Measurements from ENCODE around the gene DECR2. TPM values are rescaled to one million over a fixed set of nuclear protein-coding genes. Genes with fewer than 3 reads are reported as not detected.

The DECR2 gene
- total RNA-seq, 1 donor from 2014 or later = 8.4 TPM

- no peak overlapping the region for H3K4me3 ChIP-seq
- H3K36me3 ChIP-seq = no peaks in the 10 kb centered on the region
- no peaks in the 10 kb centered on the region for H3K9me3 ChIP-seq (replicated peaks)
- TF ChIP-seq, protein P1, sequence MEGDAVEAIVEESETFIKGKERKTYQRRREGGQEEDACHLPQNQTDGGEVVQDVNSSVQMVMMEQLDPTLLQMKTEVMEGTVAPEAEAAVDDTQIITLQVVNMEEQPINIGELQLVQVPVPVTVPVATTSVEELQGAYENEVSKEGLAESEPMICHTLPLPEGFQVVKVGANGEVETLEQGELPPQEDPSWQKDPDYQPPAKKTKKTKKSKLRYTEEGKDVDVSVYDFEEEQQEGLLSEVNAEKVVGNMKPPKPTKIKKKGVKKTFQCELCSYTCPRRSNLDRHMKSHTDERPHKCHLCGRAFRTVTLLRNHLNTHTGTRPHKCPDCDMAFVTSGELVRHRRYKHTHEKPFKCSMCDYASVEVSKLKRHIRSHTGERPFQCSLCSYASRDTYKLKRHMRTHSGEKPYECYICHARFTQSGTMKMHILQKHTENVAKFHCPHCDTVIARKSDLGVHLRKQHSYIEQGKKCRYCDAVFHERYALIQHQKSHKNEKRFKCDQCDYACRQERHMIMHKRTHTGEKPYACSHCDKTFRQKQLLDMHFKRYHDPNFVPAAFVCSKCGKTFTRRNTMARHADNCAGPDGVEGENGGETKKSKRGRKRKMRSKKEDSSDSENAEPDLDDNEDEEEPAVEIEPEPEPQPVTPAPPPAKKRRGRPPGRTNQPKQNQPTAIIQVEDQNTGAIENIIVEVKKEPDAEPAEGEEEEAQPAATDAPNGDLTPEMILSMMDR (IDR thresholded peaks at IDR 0.05; ENCODE audit: borderline replicate concordance) = no peak
- H3K27ac ChIP-seq (replicated peaks) = no peak overlapping the region
- H3K27me3 ChIP-seq (ENCODE audit: low read depth) = no peaks in the 10 kb centered on the region
- no peak for DNase-seq
- H3K4me1 ChIP-seq = peaks cover 24% of the 10 kb centered on the region
- intact Hi-C loops (cut with micrococcal nuclease) = no loop called here
Observed at GRCh38 chr16:455453-455852, 53.8 kb downstream of the DECR2 start.

DNA sequence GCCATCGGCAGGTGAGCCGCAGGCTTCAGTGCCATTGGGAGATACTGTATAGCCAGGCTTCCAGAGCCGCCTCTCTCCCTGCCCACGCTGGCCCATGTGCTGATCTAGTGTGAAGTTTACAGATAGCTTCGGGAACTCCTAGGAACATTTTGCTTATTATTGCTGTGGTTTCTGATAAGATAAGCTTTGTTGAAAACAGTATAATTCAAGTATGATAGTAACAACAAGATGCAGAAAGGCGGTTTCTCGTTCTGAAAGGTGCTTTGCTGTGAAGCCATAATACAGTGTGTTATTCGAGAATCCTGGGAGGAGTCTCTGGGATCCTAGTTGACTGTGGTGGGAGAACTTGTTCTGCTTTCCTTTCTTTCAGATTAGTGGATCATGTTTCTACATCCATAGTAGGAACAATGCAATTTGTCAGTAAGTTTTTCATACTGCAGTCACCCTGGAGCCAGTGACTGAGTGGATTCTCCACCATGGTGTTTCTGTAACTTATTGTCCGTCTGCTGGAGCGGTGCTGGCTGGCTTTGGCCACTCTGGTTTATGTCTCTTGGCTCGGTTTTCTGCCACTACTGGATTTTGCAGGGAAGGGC is 55.3 kb downstream of the DECR2 start:
- TF ChIP-seq, protein P1 (IDR thresholded peaks at IDR 0.05; ENCODE audit: borderline replicate concordance) = no peak
- H3K36me3 ChIP-seq = peaks cover 7% of the 10 kb centered on the region
- H3K9me3 ChIP-seq (replicated peaks) = no peaks in the 10 kb centered on the region
- no peaks in the 10 kb centered on the region for H3K27me3 ChIP-seq (ENCODE audit: low read depth)
- no peak overlapping the region for H3K4me3 ChIP-seq
- peaks cover 21% of the 10 kb centered on the region for H3K4me1 ChIP-seq
- DNase-seq = no peak
- peak overlapping the region; percentile 78 for H3K27ac ChIP-seq (replicated peaks)
- intact Hi-C loops (cut with micrococcal nuclease) = no loop called here

- peaks cover 14% of the 10 kb centered on the region for H3K36me3 ChIP-seq
- DNase-seq = no peak
- intact Hi-C loops (cut with micrococcal nuclease) = no loop called here
- TF ChIP-seq, protein P1 (IDR thresholded peaks at IDR 0.05; ENCODE audit: borderline replicate concordance) = no peak
- H3K27ac ChIP-seq (replicated peaks) = peak overlapping the region; percentile 78
- H3K4me3 ChIP-seq = no peak overlapping the region
- H3K4me1 ChIP-seq = peaks cover 21% of the 10 kb centered on the region
- H3K9me3 ChIP-seq (replicated peaks) = no peaks in the 10 kb centered on the region
- H3K27me3 ChIP-seq (ENCODE audit: low read depth) = no peaks in the 10 kb centered on the region
Observed at GRCh38 chr16:457732-458400, 56.2 kb downstream of the DECR2 start.

GRCh38 chr16:459761-460160 is 58.1 kb downstream of the DECR2 start:
- Histone ChIP-seq H3K4me3 (no peak overlapping the region), H3K36me3 (peaks cover 27% of the 10 kb centered on the region), H3K4me1 (peaks cover 21% of the 10 kb centered on the region), H3K27ac (replicated peaks) (no peak overlapping the region), H3K27me3 (ENCODE audit: low read depth) (no peaks in the 10 kb centered on the region), H3K9me3 (replicated peaks) (no peaks in the 10 kb centered on the region)
- DNase-seq = no peak
- intact Hi-C loops (cut with micrococcal nuclease) = no loop called here
- TF ChIP-seq, protein P1 (IDR thresholded peaks at IDR 0.05; ENCODE audit: borderline replicate concordance) = no peak

GRCh38 chr16:460787-461186 is 59.1 kb downstream of the DECR2 start:
- DNase-seq = no peak
- Histone ChIP-seq H3K4me1 (peaks cover 21% of the 10 kb centered on the region), H3K27me3 (ENCODE audit: low read depth) (no peaks in the 10 kb centered on the region), H3K27ac (replicated peaks) (no peak overlapping the region), H3K36me3 (peaks cover 27% of the 10 kb centered on the region), H3K4me3 (no peak overlapping the region), H3K9me3 (replicated peaks) (no peaks in the 10 kb centered on the region)
- TF ChIP-seq, protein P1 (IDR thresholded peaks at IDR 0.05; ENCODE audit: borderline replicate concordance) = no peak
- intact Hi-C loops (cut with micrococcal nuclease) = no loop called here

Other genes starting within 250 kb of the DECR2 start
- gene HBZ, start 249.2 kb upstream of the DECR2 start, total RNA-seq = not detected
- not detected for gene HBM, start 235.9 kb upstream of the DECR2 start, total RNA-seq
- 59.1 TPM for gene HBA2, start 229.0 kb upstream of the DECR2 start, total RNA-seq
- 78.7 TPM for gene HBA1, start 225.2 kb upstream of the DECR2 start, total RNA-seq
- gene HBQ1, start 221.4 kb upstream of the DECR2 start, total RNA-seq = not detected
- gene LUC7L, start 172.4 kb upstream of the DECR2 start, total RNA-seq = 23.3 TPM
- gene FAM234A, start 167.1 kb upstream of the DECR2 start, total RNA-seq = 135 TPM
- gene RGS11, start 125.9 kb upstream of the DECR2 start, total RNA-seq = 16.4 TPM
- gene ARHGDIG, start 121.3 kb upstream of the DECR2 start, total RNA-seq = 7.0 TPM
- 1.6 TPM for gene PDIA2, start 118.7 kb upstream of the DECR2 start, total RNA-seq
- 12.2 TPM for gene AXIN1, start 49.2 kb upstream of the DECR2 start, total RNA-seq
- 76.1 TPM for gene MRPL28, start 31.3 kb upstream of the DECR2 start, total RNA-seq
- 30.4 TPM for gene PGAP6, start 19.9 kb upstream of the DECR2 start, total RNA-seq
- gene NME4, start 4.7 kb upstream of the DECR2 start, total RNA-seq = 101 TPM
- gene RAB11FIP3, start 23.8 kb downstream of the DECR2 start, total RNA-seq = 27.4 TPM
- 17.4 TPM for gene CAPN15, start 125.8 kb downstream of the DECR2 start, total RNA-seq
- gene PRR35, start 158.5 kb downstream of the DECR2 start, total RNA-seq = not detected
- gene NHLRC4, start 165.1 kb downstream of the DECR2 start, total RNA-seq = 0.11 TPM
- 21.4 TPM for gene PIGQ, start 168.1 kb downstream of the DECR2 start, total RNA-seq
- 10.3 TPM for gene RAB40C, start 188.2 kb downstream of the DECR2 start, total RNA-seq
- 0.14 TPM for gene WFIKKN1, start 229.1 kb downstream of the DECR2 start, total RNA-seq
- 49.2 TPM for gene METTL26, start 234.4 kb downstream of the DECR2 start, total RNA-seq
- 181 TPM for gene MCRIP2, start 239.9 kb downstream of the DECR2 start, total RNA-seq
- gene WDR90, start 247.5 kb downstream of the DECR2 start, total RNA-seq = 9.2 TPM